ENCODE data around the gene PPA2.

DNA sequence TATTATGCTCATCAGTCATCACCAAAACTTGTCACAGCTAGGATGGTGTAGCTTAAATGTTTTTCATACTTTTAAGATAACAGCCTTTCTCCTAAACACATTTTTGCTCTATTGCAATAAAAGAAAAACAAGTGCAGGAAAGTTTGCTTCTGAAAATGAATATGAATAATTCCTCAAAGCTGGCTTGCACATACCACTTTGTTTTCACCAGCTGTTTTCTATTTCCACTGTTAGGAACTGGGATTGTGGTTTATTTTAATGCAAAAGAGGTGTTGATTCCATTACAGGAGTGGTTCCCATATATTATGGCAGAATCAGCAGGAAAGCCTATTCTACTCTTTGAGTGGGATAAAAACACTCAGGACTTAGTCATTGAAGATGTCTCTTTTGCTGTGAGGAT lies 145.9 kb downstream of the PPA2 start:
- TF ChIP-seq POLR2A (IDR thresholded peaks at IDR 0.05; ENCODE audit: low read depth, low read length) (no peak), TAF1 (IDR thresholded peaks at IDR 0.05; ENCODE audit: borderline replicate concordance, low read depth, low read length) (no peak), POLR2AphosphoS5 (IDR thresholded peaks at IDR 0.05; ENCODE audit: low read depth, low read length) (no peak)
